Endothelial cell of umbilical vein (primary cell): ENCODE results near the gene SLC22A6. TPM values are rescaled to one million over a fixed set of nuclear protein-coding genes. Genes with fewer than 3 reads are reported as not detected.

Experiments used
- BruUV-seq: library from RNA; stranded (reverse); fragments of 400-500 nt; replicated peaks from 2 replicates; lab custom pipeline; 2021; lab: Mats Ljungman, UMichigan
- CTCF ChIA-PET: fragments of 300-600, 350-600 bp; sonication (Branson Sonifier 250); formaldehyde crosslinking; loops from one replicate; lab custom pipeline; 2021; ENCODE audit warnings: antibody characterized with exemption, inconsistent platforms; lab: Charles Lee
- POLR2A ChIA-PET: fragments of 300-600, 350-600 bp; sonication (Branson Sonifier 250); formaldehyde crosslinking; loops from one replicate; lab custom pipeline; 2021; ENCODE audit warnings: antibody characterized with exemption, inconsistent platforms; lab: Charles Lee
- DNase-seq: peaks from one replicate; pipeline ENCODE4 v3.0.0-alpha.2; 2011; ENCODE audit warnings: low read depth, low spot score
- FAIRE-seq: peaks from 2 replicates; lab custom pipeline; 2011; peaks lifted over from hg19 to GRCh38; lab: Jason Lieb, UNC
- H2AFZ ChIP-seq: 2 replicates; pipeline ENCODE4 v1.6.0; 2012; ENCODE audit warnings: low read depth, low read length, control low read depth, inconsistent platforms
- H3K27ac ChIP-seq: 2 replicates; pipeline ENCODE4 v1.5.1; 2011; ENCODE audit warnings: low read depth, mild to moderate bottlenecking, control low read depth, low read length, moderate library complexity; ENCODE audit not compliant: insufficient read depth
- H3K27me3 ChIP-seq, 2 experiments: 2 replicates each; pipeline versions ENCODE4 v1.6.0 to v1.6.1; 2011; ENCODE audit warnings: low read length in 2 of 2, mixed read lengths in 1 of 2; ENCODE audit not compliant: control insufficient read depth in 2 of 2, insufficient read depth in 2 of 2
- H3K36me3 ChIP-seq, 2 experiments: 2 replicates in 1 of 2; 3 replicates in 1 of 2; pipeline ENCODE4 v1.5.1; 2011; ENCODE audit warnings: low read length in 2 of 2, mild to moderate bottlenecking in 1 of 2, moderate library complexity in 1 of 2; ENCODE audit not compliant: control insufficient read depth in 2 of 2, insufficient read depth in 2 of 2; ENCODE audit errors: extremely low read depth in 1 of 2
- H3K4me1 ChIP-seq: 3 replicates; pipeline ENCODE4 v1.5.1; 2011; ENCODE audit warnings: mild to moderate bottlenecking, low read length; ENCODE audit not compliant: control insufficient read depth, insufficient read depth; ENCODE audit errors: extremely low read depth
- H3K4me2 ChIP-seq: 2 replicates; pipeline ENCODE4 v1.6.1; 2011; ENCODE audit warnings: low read length, control low read depth, mixed read lengths; ENCODE audit not compliant: insufficient read depth
- H3K4me3 ChIP-seq, 3 experiments: fragments of 200-600 bp in 1 of 3; sonication (generic), shearing (Covaris generic) in 1 of 3; replicated peaks in 1 of 3; 2 replicates each; pipeline ENCODE4 v1.5.1; 2011 to 2016; ENCODE audit warnings: control low read depth in 3 of 3, low read length in 3 of 3, mild to moderate bottlenecking in 2 of 3, inconsistent platforms in 1 of 3, low read depth in 1 of 3, moderate library complexity in 1 of 3; ENCODE audit not compliant: insufficient read depth in 1 of 3
- H3K79me2 ChIP-seq: 2 replicates; pipeline ENCODE4 v1.6.0; 2012; ENCODE audit warnings: low read length, inconsistent platforms; ENCODE audit not compliant: control insufficient read depth, insufficient read depth
- H3K9ac ChIP-seq: replicated peaks from 2 replicates; pipeline ENCODE3; 2011; ENCODE audit warnings: low read length, control low read depth; ENCODE audit not compliant: insufficient read depth; ENCODE audit errors: extremely low read depth
- H3K9me1 ChIP-seq: replicated peaks from 3 replicates; pipeline ENCODE4 v1.6.0; 2011; ENCODE audit warnings: mild to moderate bottlenecking, low read length; ENCODE audit not compliant: control insufficient read depth, insufficient read depth; ENCODE audit errors: extremely low read depth
- H3K9me3 ChIP-seq: replicated peaks from 2 replicates; pipeline ENCODE4 v1.5.1; 2012; ENCODE audit warnings: low read length, inconsistent platforms; ENCODE audit not compliant: control insufficient read depth, insufficient read depth
- H4K20me1 ChIP-seq: replicated peaks from 2 replicates; pipeline ENCODE3; 2011; ENCODE audit warnings: mild to moderate bottlenecking, low read length; ENCODE audit not compliant: control insufficient read depth, insufficient read depth; ENCODE audit errors: extremely low read depth
- CTCF ChIP-seq, 2 donors: IDR thresholded peaks; 1 replicate in 1 of 2; 2 replicates in 1 of 2; pipeline ENCODE4 v1.5.1; 2011; ENCODE audit warnings: low read length in 2 of 2, mild to moderate bottlenecking in 2 of 2, moderate library complexity in 2 of 2, control low read depth in 1 of 2, inconsistent platforms in 1 of 2, low read depth in 1 of 2; ENCODE audit not compliant: insufficient read depth in 1 of 2; ENCODE audit errors: extremely low read depth in 1 of 2
- EZH2 ChIP-seq: IDR thresholded peaks from 2 replicates; pipeline ENCODE4 v1.6.1; 2012; ENCODE audit warnings: borderline replicate concordance, low read depth, mild to moderate bottlenecking, moderate library complexity, low read length, inconsistent platforms; ENCODE audit not compliant: severe bottlenecking
- FOS ChIP-seq: IDR thresholded peaks from 2 replicates; pipeline ENCODE4 v1.6.1; 2011; ENCODE audit warnings: mild to moderate bottlenecking, low read length, moderate library complexity, borderline replicate concordance; ENCODE audit not compliant: insufficient read depth
- GATA2 ChIP-seq: IDR thresholded peaks from 2 replicates; pipeline ENCODE4 v1.7.0; 2011; ENCODE audit warnings: low read depth, mild to moderate bottlenecking, moderate library complexity, mixed read lengths, low read length; ENCODE audit not compliant: insufficient read length, insufficient read depth
- JUN ChIP-seq: IDR thresholded peaks from 2 replicates; pipeline ENCODE4 v1.6.1; 2011; ENCODE audit warnings: borderline replicate concordance, low read depth; ENCODE audit not compliant: insufficient read length, insufficient read depth
- MAX ChIP-seq: IDR thresholded peaks from 2 replicates; pipeline ENCODE4 v1.6.1; 2011; ENCODE audit not compliant: insufficient read depth, insufficient read length
- MYC ChIP-seq: IDR thresholded peaks from one replicate; pipeline ENCODE4 v1.6.1; 2011; ENCODE audit warnings: mild to moderate bottlenecking, low read depth, low read length
- POLR2A ChIP-seq: IDR thresholded peaks from 2 replicates; pipeline ENCODE4 v1.6.1; 2012; ENCODE audit warnings: low read depth, mild to moderate bottlenecking, control low read depth, low read length
- POLR2AphosphoS5 ChIP-seq: IDR thresholded peaks from 2 replicates; pipeline ENCODE4 v1.6.1; 2012; ENCODE audit warnings: low read depth, mild to moderate bottlenecking, control low read depth, low read length, moderate library complexity; ENCODE audit not compliant: insufficient read depth
- dilution Hi-C: fragments of 300-500 bp; cut with MboI; formaldehyde crosslinking; loops from one replicate; pipeline ENCODE4 v1.15.0; 2019; ENCODE audit warnings: low sequenced_read_pairs; ENCODE audit not compliant: extremely low pct_ligation_motif_present
- intact Hi-C: fragments of 100-400 bp; cut with micrococcal nuclease; formaldehyde crosslinking; loops from one replicate; pipeline ENCODE4 v1.10.0; 2022
- polyA plus RNA-seq, 4 experiments: library from polyadenylated mRNA; depleted of rRNA in 3 of 4; stranded (reverse) in 3 of 4; unstranded in 1 of 4; fragments of >200 nt; gene quantifications; 2 replicates each; pipeline versions ENCODE4 v1.2.1 to v1.2.3, GENCODE V29; 2011 to 2012; ENCODE audit warnings: missing spikeins in 1 of 4
- total RNA-seq: library from RNA; stranded (reverse); gene quantifications from 2 replicates; pipeline ENCODE4 v1.2.3, GENCODE V29; 2021

The SLC22A6 gene
- total and polyA plus RNA-seq, 2 donors (not counting 3 experiments of a cell fraction or from before 2014, with no cell fraction given), result not detected

- intact Hi-C loops, result loop anchor here (5.0 kb wide), 1 partner anchor 37 kb away; no protein-coding TSS in a partner anchor
These were observed 29.8 kb upstream of the SLC22A6 start for GRCh38 chr11:63014408-63015055.

More at GRCh38 chr11:63014408-63015055, 29.8 kb upstream of the SLC22A6 start:
- POLR2A ChIA-PET, result no interaction called here
- DNase-seq, result no peak
- peaks cover 10% of the 10 kb centered on the region for H3K4me1 ChIP-seq
- no TSS peak for BruUV-seq
- H3K27me3 ChIP-seq, result peaks cover 3% of the 10 kb centered on the region in 2 experiments
- no peaks in the 10 kb centered on the region for H4K20me1 ChIP-seq
- H3K9me3 ChIP-seq, result no peaks in the 10 kb centered on the region
- H3K27ac ChIP-seq, result no peak overlapping the region
- H2AFZ ChIP-seq, result no peak overlapping the region
- TF ChIP-seq POLR2AphosphoS5 (no peak), GATA2 (no peak), FOS (no peak), EZH2 (no peak), MAX (no peak), POLR2A (no peak), CTCF (IDR thresholded peaks at IDR 0.05; ENCODE audit: extremely low read depth in 1 of 2, insufficient read depth in 1 of 2, low read depth in 1 of 2, low read length in 2 of 2) (no peak), MYC (no peak), JUN (no peak)
- H3K4me2 ChIP-seq, result no peak overlapping the region
- CTCF ChIA-PET, result interaction anchor here (2.1 to 2.8 kb wide), 2 partner anchors 106 to 109 kb away, joined by 9 to 13 read pairs; no protein-coding TSS in a partner anchor
- no peak overlapping the region for H3K9ac ChIP-seq
- H3K36me3 ChIP-seq, result no peaks in the 10 kb centered on the region
- dilution Hi-C loops, result no loop called here
- no peak overlapping the region for H3K4me3 ChIP-seq
- no peaks in the 10 kb centered on the region for H3K9me1 ChIP-seq
- FAIRE-seq, result no peak
- H3K79me2 ChIP-seq, result no peaks in the 10 kb centered on the region
